Measurements from ENCODE around the gene WDHD1. TPM values are rescaled to one million over a fixed set of nuclear protein-coding genes. Genes with fewer than 3 reads are reported as not detected.
"Not testable (repeated sequence)": the region's sequence is repeated elsewhere in the genome, so short reads cannot be mapped to it uniquely, and the experiment has no call there.

WDHD1 gene
- total and polyA plus RNA-seq, 8 donors, result 0.29 to 15.6 (median 1.2) TPM; not detected in 1

DNA sequence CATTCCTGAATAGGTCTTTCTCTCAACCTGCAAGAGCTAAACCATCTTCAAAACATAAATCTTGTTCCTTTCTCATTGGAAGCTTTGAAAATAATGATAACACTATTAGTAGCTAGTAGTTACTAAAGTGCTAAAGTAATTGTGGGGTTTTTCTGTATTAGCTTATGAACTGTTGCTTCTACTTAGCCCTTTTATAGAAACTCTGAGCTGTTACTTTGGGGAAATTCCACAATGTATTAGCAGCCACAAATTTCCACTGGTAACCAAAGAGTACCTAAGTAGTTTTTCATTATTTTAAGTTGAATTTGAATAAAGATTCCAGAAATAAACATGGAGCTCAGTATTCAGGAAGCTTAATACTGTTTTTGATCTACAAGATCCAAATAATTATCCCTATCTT lies 18.2 kb upstream of the WDHD1 start:
- H3K4me1 ChIP-seq, result no peaks in the 10 kb centered on the region
- DNase-seq, result no peak
- intact Hi-C loops (cut with DNase I; ENCODE audit: low total_unique reads), result no loop called here

DNA sequence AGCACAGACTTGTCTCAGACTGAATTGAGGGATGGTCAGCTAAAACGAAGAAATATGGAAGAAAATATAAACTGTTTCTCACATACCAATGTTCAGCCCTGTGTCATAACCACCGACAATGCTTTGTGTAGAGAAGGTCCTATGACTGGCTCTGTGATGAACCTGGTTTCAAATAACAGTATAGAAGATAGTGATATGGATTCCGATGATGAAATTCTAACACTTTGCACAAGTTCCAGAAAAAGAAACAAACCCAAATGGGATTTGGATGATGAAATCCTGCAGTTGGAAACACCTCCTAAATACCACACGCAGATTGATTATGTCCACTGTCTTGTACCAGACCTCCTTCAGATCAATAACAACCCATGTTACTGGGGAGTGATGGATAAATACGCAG lies 16.6 kb upstream of the WDHD1 start:
- intact Hi-C loops (cut with DNase I; ENCODE audit: low total_unique reads), result no loop called here
- WGBS, 5 donors, result 95 to 98% (median 96%) methylated on average over 5 of the region's 5 CpGs
- no peak overlapping the region for H3K4me3 ChIP-seq
- H3K4me1 ChIP-seq, result peaks cover 0 to 8% (median 0%) of the 10 kb centered on the region in 4 donors
- H3K9me3 ChIP-seq, result no peaks in the 10 kb centered on the region
- H3K27me3 ChIP-seq, result no peaks in the 10 kb centered on the region
- no peak overlapping the region for H3K27ac ChIP-seq
- peaks cover 0 to 33% (median 21%) of the 10 kb centered on the region in 4 donors for H3K36me3 ChIP-seq
- no peak for DNase-seq
- TF ChIP-seq POLR2AphosphoS5 (IDR thresholded peaks at IDR 0.05), result no peak
- no peak for TF ChIP-seq EP300 (IDR thresholded peaks at IDR 0.05)
- TF ChIP-seq, protein P1, sequence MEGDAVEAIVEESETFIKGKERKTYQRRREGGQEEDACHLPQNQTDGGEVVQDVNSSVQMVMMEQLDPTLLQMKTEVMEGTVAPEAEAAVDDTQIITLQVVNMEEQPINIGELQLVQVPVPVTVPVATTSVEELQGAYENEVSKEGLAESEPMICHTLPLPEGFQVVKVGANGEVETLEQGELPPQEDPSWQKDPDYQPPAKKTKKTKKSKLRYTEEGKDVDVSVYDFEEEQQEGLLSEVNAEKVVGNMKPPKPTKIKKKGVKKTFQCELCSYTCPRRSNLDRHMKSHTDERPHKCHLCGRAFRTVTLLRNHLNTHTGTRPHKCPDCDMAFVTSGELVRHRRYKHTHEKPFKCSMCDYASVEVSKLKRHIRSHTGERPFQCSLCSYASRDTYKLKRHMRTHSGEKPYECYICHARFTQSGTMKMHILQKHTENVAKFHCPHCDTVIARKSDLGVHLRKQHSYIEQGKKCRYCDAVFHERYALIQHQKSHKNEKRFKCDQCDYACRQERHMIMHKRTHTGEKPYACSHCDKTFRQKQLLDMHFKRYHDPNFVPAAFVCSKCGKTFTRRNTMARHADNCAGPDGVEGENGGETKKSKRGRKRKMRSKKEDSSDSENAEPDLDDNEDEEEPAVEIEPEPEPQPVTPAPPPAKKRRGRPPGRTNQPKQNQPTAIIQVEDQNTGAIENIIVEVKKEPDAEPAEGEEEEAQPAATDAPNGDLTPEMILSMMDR (IDR thresholded peaks at IDR 0.05), result no peak
- TF ChIP-seq POLR2A (IDR thresholded peaks at IDR 0.05), result no peak

More for the DNA sequence above, 18.2 kb upstream of the WDHD1 start:
- peaks cover 0 to 24% (median 18%) of the 10 kb centered on the region in 4 donors for H3K36me3 ChIP-seq
- H3K4me3 ChIP-seq, result no peak overlapping the region
- H3K9me3 ChIP-seq, result no peaks in the 10 kb centered on the region
- no peak for TF ChIP-seq POLR2A (IDR thresholded peaks at IDR 0.05)
- TF ChIP-seq, protein P1 (IDR thresholded peaks at IDR 0.05), result no peak
- TF ChIP-seq POLR2AphosphoS5 (IDR thresholded peaks at IDR 0.05), result no peak
- no peak for TF ChIP-seq EP300 (IDR thresholded peaks at IDR 0.05)
- H3K27ac ChIP-seq, result no peak overlapping the region
- H3K27me3 ChIP-seq, result no peaks in the 10 kb centered on the region

DNA sequence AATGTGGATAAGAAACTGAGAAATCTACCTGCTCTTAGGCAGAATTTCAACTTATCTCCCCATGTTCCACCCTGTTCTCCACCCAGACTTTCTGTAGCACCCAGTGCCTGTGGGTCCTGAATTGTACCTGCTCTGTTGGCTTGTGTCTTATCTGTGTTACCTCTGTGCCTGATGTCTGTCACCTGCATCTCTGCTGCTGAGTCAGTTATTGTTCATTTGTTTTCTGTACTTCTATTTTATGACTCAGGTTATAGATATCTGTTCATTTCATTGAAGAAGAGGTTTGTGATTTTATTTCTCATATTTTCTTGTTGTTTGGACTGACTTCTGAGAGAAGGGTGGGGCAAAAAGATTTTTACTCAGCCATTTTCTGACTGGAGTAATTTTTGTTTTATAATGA lies 11.8 kb upstream of the WDHD1 start:
- H3K27me3 ChIP-seq, result no peaks in the 10 kb centered on the region
- H3K36me3 ChIP-seq, result peaks cover 0 to 61% (median 49%) of the 10 kb centered on the region in 4 donors
- H3K9me3 ChIP-seq, result no peaks in the 10 kb centered on the region
- H3K4me3 ChIP-seq, result no peak overlapping the region
- peaks cover 0 to 8% (median 0%) of the 10 kb centered on the region in 4 donors for H3K4me1 ChIP-seq
- H3K27ac ChIP-seq, result peak overlapping the region in 1 of 5 donors; percentile 73
- intact Hi-C loops (cut with DNase I; ENCODE audit: low total_unique reads), result no loop called here
- TF ChIP-seq EP300 (IDR thresholded peaks at IDR 0.05) (no peak), POLR2A (IDR thresholded peaks at IDR 0.05) (no peak), POLR2AphosphoS5 (IDR thresholded peaks at IDR 0.05) (peak in 1 of 3 donors; percentile 26)
- TF ChIP-seq, protein P1 (IDR thresholded peaks at IDR 0.05), result no peak
- no peak for DNase-seq

DNA sequence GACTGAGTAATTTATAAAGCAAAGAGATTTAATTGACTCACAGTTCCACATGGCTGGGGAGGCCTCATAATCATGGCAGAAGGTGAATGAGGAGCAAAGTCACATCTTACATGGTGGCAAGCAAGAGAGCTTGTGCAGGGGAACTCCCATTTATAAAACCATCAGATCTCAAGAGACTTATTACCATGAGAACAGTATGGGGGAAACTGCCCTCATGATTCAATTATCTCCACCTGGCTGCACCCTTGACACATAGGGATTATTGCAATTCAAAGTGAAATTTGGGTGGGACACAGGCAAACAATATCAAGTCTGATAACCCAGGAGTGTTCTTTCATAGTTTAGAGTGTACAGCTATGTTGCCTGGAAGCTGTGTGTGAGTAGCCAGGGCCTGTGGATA lies 11.1 kb upstream of the WDHD1 start:
- intact Hi-C loops (cut with DNase I; ENCODE audit: low total_unique reads); H3K4me3 ChIP-seq; H3K9me3 ChIP-seq; H3K27me3 ChIP-seq; DNase-seq; H3K4me1 ChIP-seq: not testable (repeated sequence)
- Histone ChIP-seq H3K27ac (peak overlapping the region in 1 of 5 donors; percentile 73), H3K36me3 (peaks cover 0 to 54% (median 42%) of the 10 kb centered on the region in 4 donors)

DNA sequence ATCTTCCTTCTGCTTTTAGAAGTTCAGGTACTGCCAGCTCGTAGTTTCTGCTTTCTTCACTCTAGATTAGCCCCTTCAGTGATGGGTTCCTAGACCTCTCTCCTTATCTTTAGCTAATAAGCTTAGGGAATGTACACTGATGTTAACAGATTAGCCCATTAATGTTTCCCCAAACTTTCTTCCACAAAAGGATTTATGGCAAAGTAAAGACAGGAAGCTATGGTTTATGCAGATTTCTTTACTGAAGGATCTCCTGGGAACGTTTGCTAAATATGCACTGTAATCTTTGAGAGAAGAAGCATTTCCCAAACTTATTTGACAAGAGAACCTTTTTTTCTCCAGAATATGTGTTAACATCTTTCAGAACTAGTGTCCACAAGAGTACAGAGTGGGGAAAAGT lies 4.3 kb upstream of the WDHD1 start:
- intact Hi-C loops (cut with DNase I; ENCODE audit: low total_unique reads), result no loop called here
- Histone ChIP-seq H3K36me3 (peaks cover 0 to 26% (median 24%) of the 10 kb centered on the region in 4 donors), H3K9me3 (no peaks in the 10 kb centered on the region), H3K4me1 (peaks cover 8 to 44% (median 29%) of the 10 kb centered on the region in 4 donors), H3K27me3 (no peaks in the 10 kb centered on the region), H3K4me3 (no peak overlapping the region), H3K27ac (no peak overlapping the region)
- DNase-seq, result no peak
- 13 to 28% (median 23%) methylated on average over 2 of the region's 2 CpGs for WGBS, 5 donors
- no peak for TF ChIP-seq EP300 (IDR thresholded peaks at IDR 0.05)
